ENCODE measurements around the gene POGZ.
A peak's percentile ranks its signal among the peaks of the same experiment; 100 is the strongest.
"Not testable (repeated sequence)": the region's sequence is repeated elsewhere in the genome, so short reads cannot be mapped to it uniquely, and the experiment has no call there.

Gene POGZ

GRCh38 chr1:151443846-151444782, 15.2 kb downstream of the POGZ start:
- Histone ChIP-seq H3K4me3 (ENCODE audit: low read depth, low read length) (no peak overlapping the region), H3K4me1 (peaks cover 13% of the 10 kb centered on the region), H3K27me3 (no peaks in the 10 kb centered on the region), H3K36me3 (peaks cover 24% of the 10 kb centered on the region), H3K9me3 (no peaks in the 10 kb centered on the region)
- peak; percentile 91 for TF ChIP-seq CTCF (IDR thresholded peaks at IDR 0.05; ENCODE audit: low read depth, low read length)
- DNase-seq, result peak; percentile 81

DNA sequence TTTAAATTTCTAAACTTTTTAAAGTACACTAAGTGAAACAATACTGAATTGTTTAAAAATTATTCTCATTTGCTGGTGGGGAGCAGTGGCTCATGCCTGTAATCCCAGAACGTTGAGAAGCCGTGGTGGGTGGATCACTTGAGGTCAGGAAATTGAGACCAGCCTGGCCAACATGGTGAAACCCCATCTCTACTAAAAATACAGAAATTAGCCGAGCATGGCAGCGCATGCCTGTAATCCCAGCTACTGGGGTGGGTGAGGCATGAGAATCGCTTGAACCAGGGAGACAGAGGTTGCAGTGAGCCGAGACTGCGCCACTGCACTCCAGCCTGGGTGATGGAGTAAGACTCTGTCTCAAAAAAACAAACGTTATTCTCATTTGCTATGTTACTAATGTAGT, 21.9 kb downstream of the POGZ start:
- not testable (repeated sequence) for H3K27me3 ChIP-seq; H3K4me3 ChIP-seq (ENCODE audit: low read depth, low read length); DNase-seq; H3K4me1 ChIP-seq; H3K9me3 ChIP-seq
- peaks cover 37% of the 10 kb centered on the region for H3K36me3 ChIP-seq

DNA sequence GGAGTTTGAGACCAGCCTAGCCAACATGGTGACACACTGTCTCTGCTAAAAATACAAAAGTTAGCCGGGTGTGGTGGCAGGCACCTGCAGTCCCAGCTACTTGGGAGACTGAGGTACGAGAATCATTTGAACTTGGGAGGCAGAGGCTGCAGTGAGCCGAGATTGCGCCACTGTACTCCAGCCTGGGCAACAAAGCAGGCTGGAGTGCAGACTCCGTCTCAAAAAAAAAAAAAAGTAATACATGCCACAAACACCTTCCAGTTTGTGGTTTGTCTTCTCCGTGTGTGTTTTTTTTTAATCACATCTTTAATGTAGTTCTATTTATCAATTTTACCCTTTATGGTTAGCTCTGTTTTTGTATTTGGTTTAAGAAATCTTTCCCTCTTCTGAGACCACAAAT, 22.3 kb downstream of the POGZ start:
- TF ChIP-seq CTCF (IDR thresholded peaks at IDR 0.05; ENCODE audit: low read depth, low read length), result no peak
- no peaks in the 10 kb centered on the region for H3K27me3 ChIP-seq
- DNase-seq, result no peak
- peaks cover 6% of the 10 kb centered on the region; the same call in 1 of the 2 replicates for H3K4me1 ChIP-seq
- no peaks in the 10 kb centered on the region for H3K9me3 ChIP-seq
- H3K4me3 ChIP-seq (ENCODE audit: low read depth, low read length), result no peak overlapping the region
- peaks cover 36% of the 10 kb centered on the region for H3K36me3 ChIP-seq

DNA sequence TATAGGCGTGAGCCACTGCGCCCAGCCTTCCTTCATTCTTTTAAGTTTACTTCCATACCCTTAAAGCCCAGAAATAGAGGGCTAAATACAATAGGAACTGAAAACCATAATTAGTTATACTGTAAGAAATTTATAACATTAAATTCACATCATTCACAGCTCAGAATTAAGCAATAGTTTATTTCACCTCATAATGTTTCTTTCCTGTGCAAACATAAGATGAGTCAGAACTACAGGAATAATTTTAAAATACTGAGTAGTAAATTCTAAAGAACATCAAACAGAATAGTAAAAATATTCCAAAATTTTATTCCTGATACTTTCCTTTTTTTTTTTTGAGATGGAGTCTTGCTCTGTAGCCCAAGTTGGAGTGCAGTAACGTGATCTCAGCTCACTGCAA, 24.1 kb downstream of the POGZ start:
- peaks cover 29% of the 10 kb centered on the region for H3K36me3 ChIP-seq
- TF ChIP-seq CTCF (IDR thresholded peaks at IDR 0.05; ENCODE audit: low read depth, low read length), result no peak
- H3K4me3 ChIP-seq (ENCODE audit: low read depth, low read length), result no peak overlapping the region
- DNase-seq, result no peak
- H3K4me1 ChIP-seq, result no peaks in the 10 kb centered on the region
- no peaks in the 10 kb centered on the region for H3K27me3 ChIP-seq
- H3K9me3 ChIP-seq, result no peaks in the 10 kb centered on the region

DNA sequence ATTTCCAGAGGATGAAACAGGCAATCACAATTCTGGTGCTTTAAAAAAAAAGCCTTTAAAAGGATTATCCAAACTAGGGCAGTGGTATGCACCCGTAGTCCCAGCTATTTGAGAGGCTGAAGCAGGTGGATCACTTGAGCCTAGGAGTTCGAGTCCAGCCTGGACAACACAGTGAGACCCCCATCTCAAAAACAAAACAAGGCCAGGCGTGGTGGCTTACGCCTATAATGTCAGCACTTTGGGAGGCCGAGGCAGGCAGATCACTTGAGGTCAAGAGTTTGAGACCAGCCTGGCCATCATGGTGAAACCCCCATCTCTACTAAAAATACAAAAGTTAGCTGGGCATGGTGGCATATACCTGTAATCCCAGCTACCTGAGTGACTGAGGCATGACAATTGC, 25.5 kb downstream of the POGZ start:
- H3K4me3 ChIP-seq (ENCODE audit: low read depth, low read length); H3K4me1 ChIP-seq; H3K27me3 ChIP-seq; DNase-seq; H3K9me3 ChIP-seq: not testable (repeated sequence)
- H3K36me3 ChIP-seq, result peaks cover 36% of the 10 kb centered on the region

DNA sequence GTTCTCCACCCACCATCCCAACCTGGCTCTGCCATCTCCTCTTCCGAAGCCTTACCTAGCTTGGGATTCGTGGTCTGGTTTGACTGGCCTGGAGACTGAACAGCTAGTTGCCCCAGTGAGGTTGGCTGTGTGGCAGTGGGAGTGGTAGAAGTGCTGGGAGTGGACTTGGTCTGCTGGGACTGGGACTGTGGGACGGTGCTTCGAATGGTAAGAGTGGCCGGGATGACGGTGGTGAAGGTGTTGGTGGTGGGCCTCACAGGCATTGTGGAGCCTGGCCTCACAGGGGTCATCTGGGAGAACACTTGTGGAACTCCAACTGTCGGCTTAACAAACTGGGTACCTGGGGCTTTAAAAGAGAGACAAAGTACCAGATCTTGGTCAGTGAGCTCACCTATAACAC, 31.2 kb downstream of the POGZ start:
- Histone ChIP-seq H3K4me1 (no peaks in the 10 kb centered on the region), H3K4me3 (ENCODE audit: low read depth, low read length) (no peak overlapping the region), H3K9me3 (no peaks in the 10 kb centered on the region), H3K27me3 (no peaks in the 10 kb centered on the region), H3K36me3 (peaks cover 77% of the 10 kb centered on the region)
- no peak for TF ChIP-seq CTCF (IDR thresholded peaks at IDR 0.05; ENCODE audit: low read depth, low read length)
- no peak for DNase-seq

DNA sequence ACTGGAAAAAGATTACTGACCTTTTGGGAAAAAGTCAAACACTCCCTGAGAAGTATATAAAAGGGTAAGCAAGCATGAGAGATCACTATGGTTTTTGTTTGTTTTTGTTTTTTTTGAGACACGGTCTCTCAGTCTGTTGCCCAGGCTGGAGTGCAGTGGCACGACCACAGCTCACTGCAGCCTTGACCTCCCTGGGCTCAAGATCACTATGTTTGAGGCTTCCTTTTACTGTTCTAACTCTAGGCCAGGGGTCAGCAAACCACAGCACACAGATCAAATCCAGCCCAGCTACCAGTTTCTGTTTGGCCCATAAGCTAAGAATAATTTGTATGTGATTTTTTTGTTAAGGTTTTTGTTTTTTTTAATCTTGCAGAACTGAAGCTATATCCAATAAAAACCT, 34.2 kb downstream of the POGZ start:
- no peak for DNase-seq
- Histone ChIP-seq H3K9me3 (no peaks in the 10 kb centered on the region), H3K27me3 (no peaks in the 10 kb centered on the region), H3K36me3 (peaks cover 89% of the 10 kb centered on the region), H3K4me1 (no peaks in the 10 kb centered on the region), H3K4me3 (ENCODE audit: low read depth, low read length) (no peak overlapping the region)
- TF ChIP-seq CTCF (IDR thresholded peaks at IDR 0.05; ENCODE audit: low read depth, low read length), result no peak

Data from BE2C (cell line).